IPS-NIHi11 (cell line): Measurements from ENCODE around the gene ARSI.
A peak's percentile ranks its signal among the peaks of the same experiment; 100 is the strongest.

Experiments
- DNase-seq: peaks from one replicate; pipeline ENCODE4 v3.0.0; 2012; ENCODE audit warnings: mixed read lengths, low spot score

ARSI gene

GRCh38 chr5:150326707-150327106, 24.0 kb upstream of the ARSI start:
- no peak for DNase-seq

- no peak for DNase-seq
Observed at GRCh38 chr5:150325426-150325825, 22.7 kb upstream of the ARSI start.

- DNase-seq, result no peak
Observed at GRCh38 chr5:150323819-150324218, 21.1 kb upstream of the ARSI start.

- no peak for DNase-seq
Observed at GRCh38 chr5:150323092-150323491, 20.4 kb upstream of the ARSI start.

GRCh38 chr5:150322202-150322601, 19.5 kb upstream of the ARSI start:
- no peak for DNase-seq

- no peak for DNase-seq
Observed at GRCh38 chr5:150321784-150322183, 19.1 kb upstream of the ARSI start.

GRCh38 chr5:150321211-150321610, 18.5 kb upstream of the ARSI start:
- DNase-seq, result no peak

GRCh38 chr5:150320044-150320613, 17.4 kb upstream of the ARSI start:
- peak; percentile 37 for DNase-seq

GRCh38 chr5:150319484-150319790, 16.7 kb upstream of the ARSI start:
- no peak for DNase-seq

GRCh38 chr5:150318613-150319483, 16.1 kb upstream of the ARSI start:
- no peak for DNase-seq

- DNase-seq, result peak; percentile 47
Observed at GRCh38 chr5:150317048-150318003, 14.6 kb upstream of the ARSI start.

- no peak for DNase-seq
Observed at GRCh38 chr5:150316320-150316719, 13.6 kb upstream of the ARSI start.

- DNase-seq, result no peak
Observed at GRCh38 chr5:150315245-150315644, 12.5 kb upstream of the ARSI start.

GRCh38 chr5:150313921-150314716, 11.4 kb upstream of the ARSI start:
- no peak for DNase-seq

- no peak for DNase-seq
Observed at GRCh38 chr5:150313501-150313900, 10.8 kb upstream of the ARSI start.

GRCh38 chr5:150312518-150312917, 9.8 kb upstream of the ARSI start:
- no peak for DNase-seq

GRCh38 chr5:150311015-150311692, 8.4 kb upstream of the ARSI start:
- no peak for DNase-seq

GRCh38 chr5:150310246-150310645, 7.5 kb upstream of the ARSI start:
- no peak for DNase-seq

- no peak for DNase-seq
Observed at GRCh38 chr5:150309886-150310239, 7.2 kb upstream of the ARSI start.

GRCh38 chr5:150309101-150309885, 6.6 kb upstream of the ARSI start:
- no peak for DNase-seq
